SK-N-SH (cell line): ENCODE results near the gene APOBEC2. TPM values are rescaled to one million over a fixed set of nuclear protein-coding genes. Genes with fewer than 3 reads are reported as not detected.

ENCODE experiments used
- CTCF ChIA-PET: fragments of 300-600, 350-600 bp; formaldehyde crosslinking; extraction: SDS; loops from one replicate; lab custom pipeline; 2021; lab: Yijun Ruan, JAX
- POLR2A ChIA-PET: fragments of 350-600 bp; sonication (Branson Sonifier 250); formaldehyde crosslinking; extraction: SDS; loops from one replicate; lab custom pipeline; 2020; ENCODE audit warnings: antibody characterized with exemption, inconsistent platforms; lab: Yijun Ruan, JAX
- DNase-seq: peaks from one replicate; pipeline ENCODE4 v3.0.0; 2012
- H2AFZ ChIP-seq: fragments of 200-600 bp; sonication (generic); 2 replicates; pipeline ENCODE4 v1.8.1; 2016; ENCODE audit warnings: antibody characterized with exemption, mild to moderate bottlenecking, low read depth
- H3F3A ChIP-seq: fragments of 200-600 bp; sonication (generic); replicated peaks from 2 replicates; pipeline ENCODE3; 2016; ENCODE audit warnings: antibody characterized with exemption, mild to moderate bottlenecking; ENCODE audit not compliant: insufficient read depth
- H3K27ac ChIP-seq, 2 experiments: fragments of 200-500 bp in 1 of 2; fragments of 200-600 bp in 1 of 2; sonication (Bioruptor generic) in 1 of 2; sonication (generic), shearing (Covaris generic) in 1 of 2; 2 replicates each; pipeline versions ENCODE4 v1.5.1 to v1.6.1; 2014 to 2016; ENCODE audit warnings: low read depth in 2 of 2, inconsistent platforms in 1 of 2, low read length in 1 of 2, mild to moderate bottlenecking in 1 of 2, mixed read lengths in 1 of 2
- H3K27me3 ChIP-seq: fragments of 200-600 bp; sonication (generic), shearing (Covaris generic); 2 replicates; pipeline ENCODE4 v1.6.1; 2016; ENCODE audit warnings: mixed run types; ENCODE audit not compliant: insufficient read depth
- H3K36me3 ChIP-seq, 2 experiments: fragments of 200-500 bp in 1 of 2; fragments of 200-600 bp in 1 of 2; sonication (Bioruptor generic) in 1 of 2; sonication (generic) in 1 of 2; replicated peaks in 1 of 2; 2 replicates each; pipeline versions ENCODE3 to v1.5.1; 2014 to 2016; ENCODE audit warnings: low read length in 1 of 2, mild to moderate bottlenecking in 1 of 2; ENCODE audit not compliant: insufficient read depth in 2 of 2, control insufficient read depth in 1 of 2
- H3K4me1 ChIP-seq, 2 experiments: fragments of 200-500 bp in 1 of 2; fragments of 200-600 bp in 1 of 2; sonication (Bioruptor generic) in 1 of 2; sonication (generic), shearing (Covaris generic) in 1 of 2; 2 replicates each; pipeline versions ENCODE4 v1.5.1 to v1.6.1; 2014 to 2016; ENCODE audit warnings: low read depth in 1 of 2, low read length in 1 of 2, mixed run types in 1 of 2; ENCODE audit not compliant: insufficient read depth in 2 of 2, control insufficient read depth in 1 of 2
- H3K4me2 ChIP-seq: fragments of 200-600 bp; sonication (generic), shearing (Covaris generic); 2 replicates; pipeline ENCODE4 v1.6.1; 2017; ENCODE audit warnings: mixed run types
- H3K4me3 ChIP-seq, 2 experiments: fragments of 200-500 bp in 1 of 2; fragments of 200-600 bp in 1 of 2; sonication (Bioruptor generic) in 1 of 2; sonication (generic), shearing (Covaris generic) in 1 of 2; 2 replicates each; pipeline versions ENCODE4 v1.5.1 to v1.8.1; 2014 to 2016; ENCODE audit warnings: low read depth in 2 of 2, inconsistent platforms in 1 of 2, low read length in 1 of 2, mild to moderate bottlenecking in 1 of 2, mixed read lengths in 1 of 2, moderate library complexity in 1 of 2
- H3K79me2 ChIP-seq: fragments of 200-600 bp; sonication (generic); 2 replicates; pipeline ENCODE4 v1.8.1; 2017; ENCODE audit warnings: mild to moderate bottlenecking; ENCODE audit not compliant: insufficient read depth
- H3K9ac ChIP-seq: fragments of 200-600 bp; sonication (generic); 2 replicates; pipeline ENCODE4 v1.6.1; 2017; ENCODE audit warnings: mixed run types
- H3K9me2 ChIP-seq: fragments of 200-600 bp; sonication (generic); 2 replicates; pipeline ENCODE4 v1.6.1; 2017; ENCODE audit warnings: mixed run types
- H3K9me3 ChIP-seq: fragments of 200-600 bp; sonication (generic); 2 replicates; pipeline ENCODE4 v1.6.1; 2017; ENCODE audit warnings: mixed run types, mild to moderate bottlenecking, moderate library complexity
- H4K20me1 ChIP-seq: fragments of 200-600 bp; sonication (generic); 2 replicates; pipeline ENCODE4 v1.6.1; 2017; ENCODE audit warnings: mild to moderate bottlenecking, mixed run types; ENCODE audit not compliant: insufficient read depth
- CHD2 ChIP-seq: fragments of 150-350 bp; IDR thresholded peaks from 2 replicates; pipeline ENCODE4 v1.6.1; 2018; ENCODE audit warnings: low read length; ENCODE audit not compliant: partially characterized antibody
- ELF1 ChIP-seq: IDR thresholded peaks from 2 replicates; pipeline ENCODE4 v1.4.0; 2012
- EP300 ChIP-seq, 2 experiments: IDR thresholded peaks; 2 replicates each; pipeline versions ENCODE4 v1.4.0 to v1.6.1; 2012; ENCODE audit warnings: borderline replicate concordance in 1 of 2, low read depth in 1 of 2, low read length in 1 of 2
- EZH2phosphoT487 ChIP-seq: fragments of 200-600 bp; sonication (generic); IDR thresholded peaks from 2 replicates; pipeline ENCODE4 v1.6.1; 2017; ENCODE audit warnings: low read depth, mixed run types, mild to moderate bottlenecking, antibody characterized with exemption, moderate library complexity, borderline replicate concordance
- FOXM1 ChIP-seq: IDR thresholded peaks from 2 replicates; pipeline ENCODE4 v1.4.0; 2012; ENCODE audit warnings: low read depth, mild to moderate bottlenecking
- GABPA ChIP-seq: IDR thresholded peaks from 2 replicates; pipeline ENCODE4 v1.4.0; 2012; ENCODE audit warnings: low read depth, mild to moderate bottlenecking
- JUND ChIP-seq: IDR thresholded peaks from 2 replicates; pipeline ENCODE4 v1.4.0; 2012
- MXI1 ChIP-seq: IDR thresholded peaks from 2 replicates; pipeline ENCODE4 v1.6.1; 2012; ENCODE audit warnings: mild to moderate bottlenecking, low read depth, low read length, improper control_type of control experiment
- NRF1 ChIP-seq: IDR thresholded peaks from 2 replicates; pipeline ENCODE4 v1.6.1; 2012; ENCODE audit warnings: low read depth, mild to moderate bottlenecking, low read length
- RCOR1 ChIP-seq: fragments of 150-350 bp; IDR thresholded peaks from 2 replicates; pipeline ENCODE4 v1.6.1; 2017; ENCODE audit warnings: antibody characterized with exemption, low read length
- RXRA ChIP-seq: IDR thresholded peaks from 2 replicates; pipeline ENCODE4 v1.4.0; 2012; ENCODE audit warnings: low read depth, mild to moderate bottlenecking, borderline replicate concordance
- TCF12 ChIP-seq: IDR thresholded peaks from 2 replicates; pipeline ENCODE4 v1.4.0; 2012
- USF1 ChIP-seq: IDR thresholded peaks from 2 replicates; pipeline ENCODE4 v1.4.0; 2012; ENCODE audit warnings: low read depth, borderline replicate concordance
- USF2 ChIP-seq: fragments of 150-350 bp; IDR thresholded peaks from 2 replicates; pipeline ENCODE4 v1.6.1; 2017; ENCODE audit warnings: antibody characterized with exemption, low read length, low read depth, borderline replicate concordance
- YY1 ChIP-seq: IDR thresholded peaks from 2 replicates; pipeline ENCODE4 v1.4.0; 2012; ENCODE audit warnings: low read depth, mild to moderate bottlenecking
- WGBS: methylation state at CpG from one replicate; pipeline ENCODE4 v1.1.6; 2017; ENCODE audit warnings: low lambda C conversion rate; 5-methylcytosine and 5-hydroxymethylcytosine counted together
- polyA plus RNA-seq, 3 experiments: library from polyadenylated mRNA; depleted of rRNA; stranded (reverse); fragments of >200 nt; gene quantifications; 2 replicates each; pipeline ENCODE4 v1.2.3, GENCODE V29; 2012
- TF ChIP-seq, protein P1 (sequence below): IDR thresholded peaks from 2 replicates; pipeline ENCODE4; 2012
- TF ChIP-seq, protein P2 (sequence below): IDR thresholded peaks from 2 replicates; pipeline ENCODE4 v1.6.1; 2012; ENCODE audit warnings: mild to moderate bottlenecking, low read depth, low read length, moderate library complexity
- TF ChIP-seq, protein P3 (sequence below): fragments of 200-600 bp; sonication (generic); IDR thresholded peaks from 2 replicates; pipeline ENCODE4 v1.6.1; 2017; ENCODE audit warnings: antibody characterized with exemption, mild to moderate bottlenecking, moderate library complexity

Gene APOBEC2
- polyA plus RNA-seq, 1 of the 3 experiments (the other 2 are of a cell fraction), result not detected

DNA sequence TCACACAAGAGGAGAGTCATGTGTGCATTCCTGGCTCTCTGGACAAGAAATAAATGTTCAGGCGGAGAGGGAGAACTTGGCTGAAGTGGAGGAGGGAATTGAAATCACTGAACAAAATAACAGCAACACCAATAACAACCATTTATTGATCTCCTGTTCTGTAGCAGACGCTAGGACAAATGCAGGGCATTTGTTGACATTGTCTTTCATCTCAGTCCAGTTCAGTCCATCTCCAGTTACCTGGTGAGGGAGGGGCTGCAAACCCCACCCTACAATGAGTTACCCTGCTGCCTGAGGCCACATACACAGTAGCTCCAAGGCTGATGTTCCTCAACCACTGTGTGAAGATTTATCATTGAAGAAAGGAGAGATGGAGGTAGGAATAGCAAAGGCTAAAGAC is 41.3 kb upstream of the APOBEC2 start:
- POLR2A ChIA-PET, result no interaction called here
- TF ChIP-seq YY1, result no peak
- no peak for TF ChIP-seq RXRA
- no peak for TF ChIP-seq FOXM1
- TF ChIP-seq EZH2phosphoT487, result no peak
- TF ChIP-seq GABPA, result no peak
- TF ChIP-seq USF1, result no peak
- TF ChIP-seq USF2, result no peak
- TF ChIP-seq, protein P1, sequence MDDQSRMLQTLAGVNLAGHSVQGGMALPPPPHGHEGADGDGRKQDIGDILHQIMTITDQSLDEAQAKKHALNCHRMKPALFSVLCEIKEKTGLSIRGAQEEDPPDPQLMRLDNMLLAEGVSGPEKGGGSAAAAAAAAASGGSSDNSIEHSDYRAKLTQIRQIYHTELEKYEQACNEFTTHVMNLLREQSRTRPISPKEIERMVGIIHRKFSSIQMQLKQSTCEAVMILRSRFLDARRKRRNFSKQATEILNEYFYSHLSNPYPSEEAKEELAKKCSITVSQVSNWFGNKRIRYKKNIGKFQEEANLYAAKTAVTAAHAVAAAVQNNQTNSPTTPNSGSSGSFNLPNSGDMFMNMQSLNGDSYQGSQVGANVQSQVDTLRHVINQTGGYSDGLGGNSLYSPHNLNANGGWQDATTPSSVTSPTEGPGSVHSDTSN, result no peak
- no peak for TF ChIP-seq MXI1
- TF ChIP-seq EP300 (IDR thresholded peaks at IDR 0.05; ENCODE audit: borderline replicate concordance in 1 of 2, low read depth in 1 of 2, low read length in 1 of 2), result no peak
- no peak for TF ChIP-seq JUND
- no peak for TF ChIP-seq ELF1
- TF ChIP-seq CHD2, result no peak
- no peak for TF ChIP-seq RCOR1
- TF ChIP-seq, protein P2, sequence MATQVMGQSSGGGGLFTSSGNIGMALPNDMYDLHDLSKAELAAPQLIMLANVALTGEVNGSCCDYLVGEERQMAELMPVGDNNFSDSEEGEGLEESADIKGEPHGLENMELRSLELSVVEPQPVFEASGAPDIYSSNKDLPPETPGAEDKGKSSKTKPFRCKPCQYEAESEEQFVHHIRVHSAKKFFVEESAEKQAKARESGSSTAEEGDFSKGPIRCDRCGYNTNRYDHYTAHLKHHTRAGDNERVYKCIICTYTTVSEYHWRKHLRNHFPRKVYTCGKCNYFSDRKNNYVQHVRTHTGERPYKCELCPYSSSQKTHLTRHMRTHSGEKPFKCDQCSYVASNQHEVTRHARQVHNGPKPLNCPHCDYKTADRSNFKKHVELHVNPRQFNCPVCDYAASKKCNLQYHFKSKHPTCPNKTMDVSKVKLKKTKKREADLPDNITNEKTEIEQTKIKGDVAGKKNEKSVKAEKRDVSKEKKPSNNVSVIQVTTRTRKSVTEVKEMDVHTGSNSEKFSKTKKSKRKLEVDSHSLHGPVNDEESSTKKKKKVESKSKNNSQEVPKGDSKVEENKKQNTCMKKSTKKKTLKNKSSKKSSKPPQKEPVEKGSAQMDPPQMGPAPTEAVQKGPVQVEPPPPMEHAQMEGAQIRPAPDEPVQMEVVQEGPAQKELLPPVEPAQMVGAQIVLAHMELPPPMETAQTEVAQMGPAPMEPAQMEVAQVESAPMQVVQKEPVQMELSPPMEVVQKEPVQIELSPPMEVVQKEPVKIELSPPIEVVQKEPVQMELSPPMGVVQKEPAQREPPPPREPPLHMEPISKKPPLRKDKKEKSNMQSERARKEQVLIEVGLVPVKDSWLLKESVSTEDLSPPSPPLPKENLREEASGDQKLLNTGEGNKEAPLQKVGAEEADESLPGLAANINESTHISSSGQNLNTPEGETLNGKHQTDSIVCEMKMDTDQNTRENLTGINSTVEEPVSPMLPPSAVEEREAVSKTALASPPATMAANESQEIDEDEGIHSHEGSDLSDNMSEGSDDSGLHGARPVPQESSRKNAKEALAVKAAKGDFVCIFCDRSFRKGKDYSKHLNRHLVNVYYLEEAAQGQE, result no peak
- TF ChIP-seq, protein P3, sequence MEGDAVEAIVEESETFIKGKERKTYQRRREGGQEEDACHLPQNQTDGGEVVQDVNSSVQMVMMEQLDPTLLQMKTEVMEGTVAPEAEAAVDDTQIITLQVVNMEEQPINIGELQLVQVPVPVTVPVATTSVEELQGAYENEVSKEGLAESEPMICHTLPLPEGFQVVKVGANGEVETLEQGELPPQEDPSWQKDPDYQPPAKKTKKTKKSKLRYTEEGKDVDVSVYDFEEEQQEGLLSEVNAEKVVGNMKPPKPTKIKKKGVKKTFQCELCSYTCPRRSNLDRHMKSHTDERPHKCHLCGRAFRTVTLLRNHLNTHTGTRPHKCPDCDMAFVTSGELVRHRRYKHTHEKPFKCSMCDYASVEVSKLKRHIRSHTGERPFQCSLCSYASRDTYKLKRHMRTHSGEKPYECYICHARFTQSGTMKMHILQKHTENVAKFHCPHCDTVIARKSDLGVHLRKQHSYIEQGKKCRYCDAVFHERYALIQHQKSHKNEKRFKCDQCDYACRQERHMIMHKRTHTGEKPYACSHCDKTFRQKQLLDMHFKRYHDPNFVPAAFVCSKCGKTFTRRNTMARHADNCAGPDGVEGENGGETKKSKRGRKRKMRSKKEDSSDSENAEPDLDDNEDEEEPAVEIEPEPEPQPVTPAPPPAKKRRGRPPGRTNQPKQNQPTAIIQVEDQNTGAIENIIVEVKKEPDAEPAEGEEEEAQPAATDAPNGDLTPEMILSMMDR, result no peak
- no peak for TF ChIP-seq TCF12
- TF ChIP-seq NRF1, result no peak
- WGBS, result 73% methylated on average over 2 of the region's 2 CpGs

More for the DNA sequence above, 41.3 kb upstream of the APOBEC2 start:
- no peaks in the 10 kb centered on the region for H3K9me2 ChIP-seq
- H2AFZ ChIP-seq, result no peak overlapping the region
- no peaks in the 10 kb centered on the region for H3K36me3 ChIP-seq
- H3K27ac ChIP-seq, result no peak overlapping the region
- CTCF ChIA-PET, result no interaction called here
- H4K20me1 ChIP-seq, result no peaks in the 10 kb centered on the region
- no peak for DNase-seq
- no peak overlapping the region for H3K4me2 ChIP-seq
- H3K4me3 ChIP-seq, result no peak overlapping the region
- peaks cover 0 to 2% of the 10 kb centered on the region in 2 experiments; a peak in 1 of 4 replicates for H3K4me1 ChIP-seq
- H3K79me2 ChIP-seq, result no peaks in the 10 kb centered on the region
- no peaks in the 10 kb centered on the region for H3K9me3 ChIP-seq
- H3K9ac ChIP-seq, result no peak overlapping the region
- H3K27me3 ChIP-seq, result no peaks in the 10 kb centered on the region; the same call in 1 of the 2 replicates
- no peaks in the 10 kb centered on the region for H3F3A ChIP-seq
